ENCODE data around the gene XPOT.
A peak's percentile ranks its signal among the peaks of the same experiment; 100 is the strongest.
"Not testable (repeated sequence)": the region's sequence is repeated elsewhere in the genome, so short reads cannot be mapped to it uniquely, and the experiment has no call there.

Gene XPOT, protein sequence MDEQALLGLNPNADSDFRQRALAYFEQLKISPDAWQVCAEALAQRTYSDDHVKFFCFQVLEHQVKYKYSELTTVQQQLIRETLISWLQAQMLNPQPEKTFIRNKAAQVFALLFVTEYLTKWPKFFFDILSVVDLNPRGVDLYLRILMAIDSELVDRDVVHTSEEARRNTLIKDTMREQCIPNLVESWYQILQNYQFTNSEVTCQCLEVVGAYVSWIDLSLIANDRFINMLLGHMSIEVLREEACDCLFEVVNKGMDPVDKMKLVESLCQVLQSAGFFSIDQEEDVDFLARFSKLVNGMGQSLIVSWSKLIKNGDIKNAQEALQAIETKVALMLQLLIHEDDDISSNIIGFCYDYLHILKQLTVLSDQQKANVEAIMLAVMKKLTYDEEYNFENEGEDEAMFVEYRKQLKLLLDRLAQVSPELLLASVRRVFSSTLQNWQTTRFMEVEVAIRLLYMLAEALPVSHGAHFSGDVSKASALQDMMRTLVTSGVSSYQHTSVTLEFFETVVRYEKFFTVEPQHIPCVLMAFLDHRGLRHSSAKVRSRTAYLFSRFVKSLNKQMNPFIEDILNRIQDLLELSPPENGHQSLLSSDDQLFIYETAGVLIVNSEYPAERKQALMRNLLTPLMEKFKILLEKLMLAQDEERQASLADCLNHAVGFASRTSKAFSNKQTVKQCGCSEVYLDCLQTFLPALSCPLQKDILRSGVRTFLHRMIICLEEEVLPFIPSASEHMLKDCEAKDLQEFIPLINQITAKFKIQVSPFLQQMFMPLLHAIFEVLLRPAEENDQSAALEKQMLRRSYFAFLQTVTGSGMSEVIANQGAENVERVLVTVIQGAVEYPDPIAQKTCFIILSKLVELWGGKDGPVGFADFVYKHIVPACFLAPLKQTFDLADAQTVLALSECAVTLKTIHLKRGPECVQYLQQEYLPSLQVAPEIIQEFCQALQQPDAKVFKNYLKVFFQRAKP

DNA sequence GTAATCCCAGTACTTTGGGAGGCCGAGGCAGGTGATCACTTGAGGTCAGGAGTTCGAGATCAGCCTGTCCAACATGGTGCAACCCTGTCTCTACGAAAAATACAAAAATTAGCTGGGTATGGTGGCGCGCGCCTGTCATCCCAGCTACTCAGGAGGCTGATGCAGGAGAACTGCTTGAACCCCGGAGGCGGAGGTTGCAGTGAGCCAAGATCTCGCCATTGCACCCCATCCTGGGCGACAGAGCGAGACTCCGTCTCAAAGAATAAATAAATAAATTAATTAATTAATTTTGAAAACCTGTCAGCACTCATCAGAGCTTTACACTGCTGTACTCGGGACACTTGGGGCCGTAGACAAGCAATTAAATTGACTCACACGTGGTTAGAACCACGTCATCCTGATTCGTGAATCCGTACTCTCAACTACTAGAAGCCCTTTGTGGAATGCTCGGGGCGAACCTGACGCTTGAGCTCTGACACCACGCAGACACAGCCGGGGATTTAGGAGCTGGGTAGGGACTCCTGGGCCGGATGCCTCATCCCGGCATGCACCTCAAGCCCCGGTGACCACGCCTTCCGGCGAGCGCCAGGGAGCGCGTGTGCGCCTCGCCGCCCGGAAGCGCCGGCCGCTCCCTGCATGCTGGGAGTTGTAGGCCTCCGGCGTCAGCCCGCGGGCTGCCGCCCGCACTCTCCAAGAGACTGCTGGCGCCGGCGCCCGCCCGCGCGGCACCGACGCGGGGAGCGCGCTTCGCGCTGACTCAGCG lies at the start of gene XPOT:
XPOT (plus strand) TSS at position 686 of the 763 bp plus-strand sequence. CDS start 5,644 bp downstream, outside the sequence.
- peak; percentile 79 to 84 for DNase-seq (ENCODE audit: low read depth in 2 of 2)

DNA sequence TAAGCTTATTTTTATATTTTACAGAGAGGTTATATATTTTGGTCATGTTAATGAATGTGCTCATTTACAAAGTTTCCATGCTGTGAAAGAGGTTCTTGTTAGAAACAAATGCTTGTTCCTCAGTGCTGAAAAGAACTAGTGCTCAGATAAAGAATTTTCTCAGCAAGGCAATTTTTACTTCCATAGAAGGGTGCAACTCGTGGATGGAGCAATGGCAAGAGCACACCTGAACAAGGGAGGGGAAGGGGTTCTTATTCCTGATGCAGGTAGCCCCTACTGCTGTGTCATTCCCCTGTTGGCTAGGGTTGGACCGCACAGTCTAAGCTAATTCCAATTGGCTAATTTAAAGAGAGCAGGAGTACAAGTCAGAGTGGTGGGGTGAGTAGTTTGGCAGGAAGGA lies 48.0 kb upstream of the XPOT start:
- not testable (repeated sequence) for DNase-seq (ENCODE audit: low read depth in 2 of 2)

DNA sequence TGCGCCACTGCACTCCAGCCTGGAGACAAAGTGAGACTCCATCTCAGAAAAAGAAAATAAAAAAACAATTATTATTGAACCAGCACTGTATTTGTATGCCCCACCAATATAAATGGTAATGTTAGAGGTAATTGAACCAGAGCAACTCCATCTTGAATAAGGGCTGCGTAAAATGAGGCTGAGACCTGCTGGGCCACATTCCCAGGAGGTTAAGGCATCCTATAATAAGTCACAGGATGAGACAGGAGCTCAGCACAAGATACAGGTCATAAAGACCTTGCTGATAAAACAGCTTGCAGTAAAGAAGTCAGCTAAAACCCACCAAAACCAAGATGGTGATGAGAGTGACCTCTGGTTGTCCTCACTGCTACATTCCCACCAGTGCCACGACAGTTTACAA lies 43.0 kb upstream of the XPOT start:
- DNase-seq (ENCODE audit: low read depth in 2 of 2): not testable (repeated sequence)

DNA sequence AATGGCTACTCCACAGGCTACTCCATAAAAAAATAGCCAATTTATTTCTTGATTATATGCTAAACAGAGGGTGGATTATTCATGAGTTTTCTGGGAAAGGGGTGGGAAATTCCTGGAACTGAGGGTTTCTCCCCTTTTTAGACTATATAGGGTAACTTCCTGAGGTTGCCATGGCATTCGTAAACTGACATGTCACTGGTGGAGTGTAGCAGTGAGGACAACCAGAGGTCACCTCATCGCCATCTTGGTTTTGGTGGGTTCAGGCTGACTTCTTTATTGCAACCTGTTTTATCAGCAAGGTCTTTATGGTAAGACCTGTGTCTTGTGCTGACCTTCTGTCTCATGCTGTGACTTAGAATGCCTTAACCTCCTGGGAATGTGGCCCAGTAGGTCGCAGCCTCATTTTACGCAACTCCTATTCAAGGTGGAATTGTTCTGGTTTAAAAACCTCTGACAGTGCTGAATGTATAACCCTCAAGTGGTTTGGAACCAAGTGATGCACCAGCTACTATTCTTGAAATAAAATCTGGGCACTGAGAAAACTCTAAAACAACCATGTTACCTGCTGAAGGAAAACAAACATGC lies 41.4 kb upstream of the XPOT start:
- DNase-seq (ENCODE audit: low read depth in 2 of 2): no peak

DNA sequence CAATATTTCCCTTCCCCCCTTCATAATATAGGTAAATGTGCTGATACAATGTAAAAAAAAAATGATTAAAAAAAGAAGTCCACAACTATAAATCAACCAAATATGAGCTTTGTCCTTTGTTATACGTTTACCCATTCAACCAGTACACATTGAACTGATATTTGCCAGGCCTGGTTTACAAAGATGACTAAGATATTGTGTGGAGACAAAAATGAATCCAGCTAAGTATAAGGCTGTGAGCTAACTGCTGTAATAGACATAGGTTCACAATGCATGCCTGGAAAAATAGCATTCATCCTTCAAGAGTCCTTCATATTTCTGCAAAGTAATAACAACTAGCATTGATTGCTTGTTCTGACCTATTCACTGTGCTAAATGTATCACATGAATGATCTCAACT lies 20.5 kb upstream of the XPOT start:
- no peak for DNase-seq (ENCODE audit: low read depth in 2 of 2)

DNA sequence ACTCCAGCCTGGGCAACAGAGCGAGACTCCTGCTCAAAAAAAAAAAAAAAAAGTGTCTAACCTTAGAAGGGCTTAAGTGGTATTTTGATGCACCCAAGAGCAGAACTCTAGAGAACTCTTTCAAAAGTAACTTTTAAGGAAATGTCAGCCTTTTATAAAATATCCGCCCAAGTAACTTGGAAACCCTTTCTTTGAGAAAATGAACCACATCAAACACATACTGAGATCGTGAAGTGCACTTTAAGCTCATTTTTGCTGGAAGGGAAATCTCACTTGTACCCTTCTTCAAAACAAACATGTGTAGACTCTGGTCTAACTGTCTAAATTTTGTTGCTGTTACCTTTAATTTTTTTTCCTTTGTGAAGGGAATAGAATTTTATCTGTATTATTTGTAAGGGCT lies 19.2 kb upstream of the XPOT start:
- DNase-seq (ENCODE audit: low read depth in 2 of 2): no peak

DNA sequence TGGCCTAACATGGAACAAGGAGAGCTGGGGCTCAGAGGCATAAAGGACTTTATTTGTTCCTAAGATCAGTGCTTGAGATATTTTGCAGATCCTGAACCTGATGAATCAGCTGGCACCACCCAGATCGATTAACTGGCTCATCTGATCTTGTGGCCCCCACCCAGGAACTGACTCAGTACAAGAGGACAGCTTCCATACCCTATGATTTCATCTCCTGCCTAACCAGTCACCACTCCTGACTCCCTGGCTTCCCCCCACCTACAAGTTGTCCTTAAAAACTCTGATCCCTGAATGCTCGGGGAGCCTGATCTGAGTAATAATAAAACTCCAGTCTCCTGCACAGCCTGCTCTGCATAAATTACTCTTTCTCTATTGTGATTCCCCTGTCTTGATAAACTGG lies 18.7 kb upstream of the XPOT start:
- no peak for DNase-seq (ENCODE audit: low read depth in 2 of 2)

DNA sequence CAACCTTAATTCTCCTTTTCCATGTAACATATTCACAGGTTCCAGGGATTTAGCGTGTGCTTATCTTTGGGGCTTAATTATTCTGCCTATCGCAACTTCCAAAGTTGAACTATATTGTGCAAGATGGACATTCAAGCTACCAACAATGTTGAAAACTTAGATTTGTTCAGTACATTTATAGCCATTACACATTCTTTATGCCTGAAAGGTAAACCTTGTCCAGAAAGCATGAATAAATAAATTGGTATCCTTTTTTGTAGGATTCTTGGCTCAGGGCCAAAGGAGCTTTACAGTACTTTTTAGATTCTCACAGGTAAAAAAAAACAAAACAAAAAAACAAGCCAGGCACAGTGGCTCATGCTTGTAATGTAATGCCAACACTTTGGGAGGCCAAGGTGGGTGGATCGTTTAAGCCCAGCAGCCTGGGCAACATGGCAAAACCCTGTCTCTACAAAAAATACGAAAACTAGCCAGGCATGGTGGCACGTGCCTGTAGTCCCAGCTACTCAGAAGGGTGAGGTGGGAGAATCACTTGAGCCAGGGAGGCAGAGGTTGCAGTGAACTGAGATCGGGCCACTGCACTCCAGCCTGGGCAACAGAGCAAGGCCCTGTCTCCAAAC lies 16.9 kb upstream of the XPOT start:
- no peak for DNase-seq (ENCODE audit: low read depth in 2 of 2)

DNA sequence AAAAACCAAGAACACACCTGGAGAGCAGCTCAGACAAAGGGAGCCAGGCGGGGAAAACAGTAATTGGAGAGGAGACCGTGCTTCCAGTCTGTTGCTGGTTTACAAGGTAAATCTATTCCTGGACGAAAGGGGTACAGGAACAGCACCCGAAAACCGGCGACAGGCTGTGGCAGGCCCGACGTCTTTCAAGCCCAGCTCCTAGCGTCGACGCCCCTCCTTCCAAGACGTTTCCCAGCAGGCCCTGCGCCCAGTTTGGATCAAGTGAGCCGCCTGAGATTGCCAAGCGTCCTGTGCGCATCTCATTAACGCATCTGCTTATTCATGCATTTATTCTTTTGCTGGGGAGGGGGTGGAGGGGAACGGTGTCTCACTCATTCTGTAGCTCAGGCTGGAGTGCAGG lies 15.0 kb upstream of the XPOT start:
- DNase-seq (ENCODE audit: low read depth in 2 of 2): no peak

DNA sequence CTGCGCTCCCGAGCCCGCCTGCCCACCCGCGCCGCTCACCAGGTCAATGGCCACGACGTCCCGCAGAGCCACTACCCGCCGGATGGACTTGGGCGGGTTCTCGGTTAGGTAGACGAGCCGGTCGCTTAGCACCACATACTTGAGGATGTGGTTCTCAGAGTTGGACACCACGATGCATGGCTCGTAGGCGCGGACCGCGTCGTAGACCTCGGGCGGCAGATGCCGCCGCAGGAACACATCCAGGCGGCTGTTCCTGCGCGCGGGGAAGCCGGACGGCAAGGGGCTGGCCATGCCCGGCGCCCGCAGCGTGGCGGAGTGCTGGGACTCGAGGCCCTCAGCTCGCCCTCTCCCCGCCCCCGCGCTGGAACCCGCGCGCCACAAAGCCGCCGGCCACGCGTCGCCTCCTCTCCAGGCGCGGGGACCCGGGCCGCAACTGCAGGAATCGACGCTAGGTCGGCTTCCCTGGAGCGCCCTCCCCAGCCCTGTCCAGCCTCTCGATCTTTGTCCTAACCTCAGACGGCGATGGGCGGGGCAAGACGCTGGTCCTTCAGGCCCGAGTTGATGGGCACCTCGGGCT lies 13.8 kb upstream of the XPOT start, which contains the start of gene C12orf56:
C12orf56 (minus strand) TSS at position 484 of the 577 bp plus-strand sequence; CDS start at position 291, 193 bp downstream.
- no peak for DNase-seq (ENCODE audit: low read depth in 2 of 2)

DNA sequence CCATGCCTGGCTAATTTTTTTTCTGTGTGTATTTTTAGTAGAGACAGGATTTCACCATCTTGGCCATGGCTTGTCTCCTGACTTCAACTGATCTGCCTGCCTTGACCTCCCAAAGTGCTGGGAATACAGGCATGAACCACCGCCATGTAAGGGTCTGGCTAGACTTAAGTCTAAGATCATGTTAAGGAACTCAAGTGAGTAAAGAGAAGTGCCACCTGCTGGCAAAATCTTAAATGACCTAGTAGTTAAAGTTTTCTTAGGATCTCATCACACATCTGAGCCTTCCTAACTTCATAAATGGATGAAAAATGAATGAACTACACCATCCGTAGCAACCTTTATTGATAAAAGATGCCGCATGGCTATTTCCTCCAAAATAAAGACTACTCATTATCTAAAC lies 12.0 kb upstream of the XPOT start:
- no peak for DNase-seq (ENCODE audit: low read depth in 2 of 2)

DNA sequence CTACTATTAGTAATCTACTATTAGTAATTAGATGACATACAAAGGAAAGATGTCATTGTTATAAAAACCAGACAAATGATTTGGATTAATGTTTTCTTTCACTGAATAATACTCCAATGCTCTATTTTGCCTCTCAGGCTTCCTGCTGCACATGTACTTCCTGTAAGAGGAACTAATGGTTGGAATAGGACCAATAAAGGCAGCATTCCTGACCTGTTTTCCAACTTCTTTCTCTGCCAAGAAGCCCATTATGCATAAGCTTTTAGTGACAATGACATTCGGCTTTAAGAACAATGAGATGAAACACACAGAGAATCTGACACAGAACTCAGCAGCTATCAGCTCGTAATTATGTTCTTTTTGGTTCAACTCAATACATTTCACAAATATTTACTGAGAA lies 8.5 kb upstream of the XPOT start:
- no peak for DNase-seq (ENCODE audit: low read depth in 2 of 2)

DNA sequence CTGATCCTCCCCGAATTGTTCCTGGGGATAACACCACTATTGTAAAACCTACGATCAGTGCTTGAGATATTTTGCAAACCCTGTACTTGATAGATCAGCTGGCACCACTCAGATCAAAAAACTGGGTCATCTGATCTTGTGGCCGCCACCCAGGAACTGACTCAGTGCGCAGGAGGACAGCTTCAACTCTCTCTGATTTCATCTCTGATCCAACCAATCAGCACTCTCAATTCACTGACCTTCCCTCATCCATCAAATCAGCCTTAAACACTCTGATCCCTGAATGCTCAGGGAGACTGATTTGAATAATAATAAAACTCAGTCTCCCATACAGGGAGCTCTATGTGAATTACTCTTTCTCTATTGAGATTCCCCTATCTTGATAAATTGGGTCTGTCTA lies 4.2 kb upstream of the XPOT start:
- no peak for DNase-seq (ENCODE audit: low read depth in 2 of 2)

DNA sequence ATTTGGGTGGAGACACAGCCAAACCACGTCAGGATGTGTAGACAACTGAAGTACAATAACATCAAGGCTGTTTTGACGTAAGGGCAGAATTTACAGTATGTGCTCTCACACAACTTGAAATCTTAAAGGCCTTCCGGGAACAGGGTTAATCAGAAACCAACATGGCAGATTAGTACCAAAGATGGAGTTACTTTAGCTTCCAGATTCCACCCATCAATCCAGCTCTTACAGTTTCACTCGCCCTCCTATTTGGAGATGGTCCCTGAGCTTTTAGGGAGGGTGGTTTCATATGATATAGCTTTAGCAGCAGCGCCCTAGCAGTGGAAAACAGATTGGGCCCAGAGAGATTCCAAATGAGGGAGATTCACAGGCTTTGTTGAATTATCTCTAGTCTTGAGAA lies 2.0 kb upstream of the XPOT start:
- no peak for DNase-seq (ENCODE audit: low read depth in 2 of 2)

DNA sequence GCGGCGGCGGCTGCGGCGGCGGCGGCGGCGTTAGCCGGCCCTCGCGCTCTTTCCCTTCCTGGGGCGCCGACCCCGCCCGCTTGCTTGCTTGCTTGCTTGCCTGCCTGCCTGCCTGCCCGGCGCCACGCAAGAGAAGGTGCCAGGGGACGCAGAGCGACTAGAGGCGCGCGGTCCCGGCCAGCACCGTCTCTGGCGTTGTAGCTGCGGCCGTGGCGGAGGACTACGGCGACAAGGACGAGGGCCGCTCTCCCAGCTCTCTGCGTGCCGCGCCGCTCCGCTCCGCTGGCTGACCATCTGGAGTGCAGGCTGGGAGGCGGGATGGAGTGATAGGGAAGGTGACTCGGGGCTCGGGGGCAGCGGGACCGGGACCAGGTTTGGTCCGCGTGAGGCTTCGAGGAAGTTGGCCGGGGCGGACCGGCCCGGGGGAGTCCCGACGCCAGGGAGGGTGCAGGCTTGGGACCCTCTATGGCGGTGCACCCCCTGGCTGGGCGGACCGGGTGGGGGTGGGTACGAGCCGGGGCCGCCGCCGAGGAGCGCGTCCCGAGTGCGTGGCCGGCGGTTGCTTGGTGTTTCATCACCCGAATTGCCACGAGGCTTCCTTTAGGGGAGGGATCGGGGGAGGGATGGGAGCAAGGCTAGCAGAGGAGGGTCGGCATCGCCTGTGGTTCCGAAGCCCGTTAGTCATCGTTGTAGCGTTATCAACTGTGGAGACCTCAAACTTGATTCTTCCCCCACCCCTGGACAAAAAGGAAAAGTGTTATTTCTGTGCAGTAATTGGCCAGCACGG lies 471 bp downstream of the XPOT start:
- DNase-seq (ENCODE audit: low read depth in 2 of 2): no peak

DNA sequence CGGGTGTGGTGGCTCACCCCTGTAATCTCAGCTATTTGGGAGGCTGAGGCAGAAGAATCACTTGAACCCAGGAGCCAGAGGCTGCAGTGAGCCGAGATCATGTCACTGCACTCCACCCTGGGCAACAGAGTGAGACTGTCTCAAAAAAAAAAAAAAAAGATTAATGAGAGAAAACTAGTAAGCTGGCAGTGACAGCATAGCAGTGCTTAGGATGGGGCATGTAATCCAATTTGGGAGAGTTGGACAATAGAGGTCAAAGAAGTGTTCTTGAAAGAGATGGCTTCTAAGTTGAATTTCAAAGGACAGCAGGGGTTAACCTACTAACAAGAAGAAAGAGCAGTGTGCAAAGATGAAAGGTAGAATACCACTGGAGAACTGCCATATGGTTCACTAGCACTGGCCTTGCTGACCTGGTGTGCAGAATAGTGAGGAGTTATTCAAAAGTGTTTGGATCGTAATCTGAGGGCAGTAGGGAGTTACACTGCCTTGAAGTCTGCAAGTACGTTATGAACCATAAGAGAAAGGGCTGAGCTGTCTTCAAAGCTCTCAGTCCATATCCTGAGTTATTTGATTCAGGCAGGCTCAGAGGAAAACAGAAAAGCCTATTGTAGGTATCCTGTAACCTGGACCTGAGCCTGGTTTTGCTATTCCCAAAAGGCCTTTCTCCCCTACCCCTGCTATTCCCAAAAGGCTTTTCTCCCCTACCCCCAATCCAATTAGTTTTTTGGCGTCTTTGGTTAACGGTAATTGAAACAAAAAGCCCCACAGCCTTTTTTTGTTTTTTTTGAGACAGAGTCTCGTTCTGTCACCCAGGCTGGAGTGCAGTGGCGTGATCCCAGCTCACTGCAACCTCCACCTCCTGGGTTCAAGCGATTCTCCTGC lies 3.4 kb downstream of the XPOT start:
- DNase-seq (ENCODE audit: low read depth in 2 of 2): no peak

DNA sequence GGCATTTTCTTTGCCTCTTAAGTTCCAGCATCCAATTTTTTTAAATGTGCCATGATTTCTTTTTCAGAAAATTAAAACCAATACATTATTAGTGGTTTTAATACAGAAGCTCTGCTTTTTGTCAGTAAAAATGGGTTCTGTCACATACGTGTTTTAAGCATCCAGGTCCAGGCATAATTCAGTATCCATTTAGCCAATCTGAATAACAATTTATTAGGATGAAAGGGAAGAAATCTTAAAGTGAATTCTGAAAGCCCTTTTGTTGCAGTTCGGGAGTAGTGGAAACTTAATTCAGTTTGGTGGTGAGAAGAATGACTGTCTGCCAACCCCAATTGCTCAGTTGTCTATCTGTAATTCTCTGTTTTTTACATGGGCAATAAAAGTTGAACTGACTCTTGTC lies 7.2 kb downstream of the XPOT start:
- no peak for DNase-seq (ENCODE audit: low read depth in 2 of 2)

DNA sequence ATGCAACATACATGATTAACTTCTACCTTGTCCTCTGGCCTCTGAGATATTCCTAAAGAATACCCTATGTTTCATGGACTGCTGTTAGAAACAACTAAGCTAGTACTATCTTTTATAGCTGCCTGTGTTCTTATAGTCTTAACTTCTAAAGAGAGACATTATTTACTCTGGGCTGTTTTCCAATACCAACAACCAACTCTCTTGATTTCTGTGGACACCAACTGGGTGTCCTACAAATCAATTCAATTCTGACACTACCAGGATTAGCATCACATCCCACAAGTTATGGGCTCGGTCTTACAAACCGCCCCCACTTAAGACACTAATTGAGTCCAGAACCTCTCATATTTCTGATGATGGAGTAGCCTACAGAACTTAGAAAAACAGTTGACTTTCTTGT lies 8.3 kb downstream of the XPOT start:
- DNase-seq (ENCODE audit: low read depth in 2 of 2): no peak

DNA sequence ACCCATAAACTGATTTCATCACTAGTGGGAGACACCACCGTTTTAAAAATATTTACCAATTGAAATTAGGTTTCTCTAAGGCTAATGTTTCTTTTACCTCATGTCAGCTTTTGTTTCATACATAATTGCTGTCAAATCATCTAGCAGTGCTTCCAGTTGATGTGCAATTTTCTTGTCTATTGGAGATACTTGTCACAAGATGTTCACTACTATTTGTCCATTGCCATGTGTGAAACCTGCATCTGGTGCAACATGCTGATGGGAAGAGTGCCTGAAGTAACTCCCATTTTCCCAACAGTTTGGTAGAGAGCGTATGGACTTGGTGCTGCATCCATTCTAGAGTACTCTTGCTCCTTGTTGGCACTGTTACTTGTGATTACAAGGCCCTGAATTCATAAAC lies 9.7 kb downstream of the XPOT start:
- no peak for DNase-seq (ENCODE audit: low read depth in 2 of 2)
